Adrenal gland (tissue), 5 donors: ENCODE data around the gene MARK3.

Source experiments
- CTCF ChIP-seq, 6 experiments: fragments of 450-650 bp in 4 of 6; fragments of 200-600 bp in 2 of 6; sonication (generic) in 1 of 6; IDR thresholded peaks; 1 replicate in 5 of 6; 2 replicates in 1 of 6; pipeline versions ENCODE4 v1.5.1 to v1.8.0; 2016 to 2021; ENCODE audit warnings: antibody characterized with exemption in 6 of 6, mild to moderate bottlenecking in 2 of 6, moderate library complexity in 1 of 6
- POLR2A ChIP-seq, 2 donors: fragments of 450-650 bp; IDR thresholded peaks; one replicate each; pipeline ENCODE4 v1.6.1; 2017; ENCODE audit warnings: antibody characterized with exemption in 2 of 2, mild to moderate bottlenecking in 2 of 2, moderate library complexity in 1 of 2
- donor health status: DM: no; HTN: no; CAD: no.

DNA sequence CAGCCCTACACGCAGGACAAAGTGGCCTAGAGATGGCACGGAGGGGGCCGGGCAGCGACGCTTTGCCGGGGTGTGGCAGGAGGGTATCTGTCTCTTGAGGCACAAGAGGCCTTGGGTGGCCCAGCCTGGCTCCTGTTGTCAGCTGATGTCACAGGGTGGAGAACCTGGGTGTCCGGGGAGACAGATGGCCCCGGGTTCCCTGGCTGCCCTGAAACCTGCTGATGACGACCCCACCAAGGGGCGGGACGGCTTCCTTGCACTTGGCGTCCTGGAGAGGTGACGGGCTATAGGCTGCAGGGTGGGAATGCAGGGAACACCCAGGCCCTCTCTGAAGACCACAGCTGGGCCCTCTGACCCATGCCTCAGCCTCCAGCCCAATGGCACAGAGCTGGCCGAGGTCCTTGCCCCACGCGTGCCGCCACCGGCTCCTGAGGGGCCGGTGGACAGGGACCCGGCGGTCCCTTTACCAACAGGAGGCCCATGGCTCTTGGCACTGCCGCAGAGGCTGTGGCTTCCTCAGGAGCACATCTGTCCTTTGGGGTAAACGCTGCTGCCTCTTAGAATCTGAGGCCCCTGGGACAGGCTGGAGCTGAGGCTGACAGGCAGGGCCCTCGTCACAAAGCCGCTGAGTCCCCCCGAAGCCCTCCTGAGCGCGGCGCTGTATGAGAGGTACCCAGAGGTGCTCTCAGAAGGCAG lies 160.2 kb downstream of the MARK3 start:
- TF ChIP-seq CTCF (IDR thresholded peaks at IDR 0.05) = no peak
- TF ChIP-seq POLR2A (IDR thresholded peaks at IDR 0.05) = no peak
